ENCODE results near the gene SLC19A1.

SLC19A1 gene

DNA sequence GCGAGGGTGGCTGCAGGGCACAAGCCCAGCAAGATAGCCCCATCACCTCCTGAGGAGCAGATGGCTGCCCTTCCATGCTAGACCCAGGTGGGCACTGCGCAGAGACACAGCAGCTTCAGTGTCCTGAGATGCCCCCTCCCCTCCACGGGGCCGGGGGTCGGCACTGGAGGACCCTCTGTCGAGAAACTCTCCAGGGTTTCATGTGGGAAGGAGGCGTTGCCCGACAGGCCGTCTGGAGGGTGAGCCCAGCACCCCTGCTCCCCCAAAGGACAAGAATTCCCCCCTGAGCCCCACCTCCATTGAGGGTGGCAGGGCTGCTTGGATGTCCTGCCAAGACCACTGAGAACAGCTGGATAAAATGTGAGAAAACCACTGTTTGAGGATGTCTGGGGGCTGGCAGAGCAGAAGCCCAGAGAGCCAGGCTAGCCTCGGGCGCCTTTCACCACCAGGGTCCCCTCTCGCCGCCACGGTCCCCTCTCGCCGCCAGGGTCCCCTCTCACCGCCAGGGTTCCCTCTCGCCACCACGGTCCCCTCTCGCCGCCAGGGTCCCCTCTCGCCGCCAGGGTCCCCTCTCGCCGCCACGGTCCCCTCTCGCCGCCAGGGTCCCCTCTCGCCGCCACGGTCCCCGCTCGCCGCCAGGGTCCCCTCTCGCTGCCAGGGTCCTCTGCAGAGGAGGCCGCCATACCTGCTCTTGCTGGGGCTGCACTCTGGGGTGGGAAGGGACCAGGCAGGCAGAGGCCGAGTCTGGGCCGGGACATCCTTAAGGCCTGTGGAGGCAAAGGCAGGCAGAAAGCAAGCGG lies 44.2 kb downstream of the SLC19A1 start:
- no peak overlapping the region for H3K27ac ChIP-seq (ENCODE audit: low read depth, low read length)
- WGBS, result 95% methylated on average over 39 of the region's 39 CpGs
- no peaks in the 10 kb centered on the region for H3K4me1 ChIP-seq (ENCODE audit: insufficient read depth, low read length)
- H3K27me3 ChIP-seq (ENCODE audit: insufficient read depth, low read length), result no peaks in the 10 kb centered on the region
- H3K9ac ChIP-seq (ENCODE audit: low read depth, low read length), result no peak overlapping the region
- no peaks in the 10 kb centered on the region for H3K9me3 ChIP-seq (ENCODE audit: insufficient read depth, low read depth, low read length)
- peaks cover 46% of the 10 kb centered on the region for H3K36me3 ChIP-seq (ENCODE audit: insufficient read depth, low read length)
- H3K4me3 ChIP-seq (ENCODE audit: low read length), result no peak overlapping the region

DNA sequence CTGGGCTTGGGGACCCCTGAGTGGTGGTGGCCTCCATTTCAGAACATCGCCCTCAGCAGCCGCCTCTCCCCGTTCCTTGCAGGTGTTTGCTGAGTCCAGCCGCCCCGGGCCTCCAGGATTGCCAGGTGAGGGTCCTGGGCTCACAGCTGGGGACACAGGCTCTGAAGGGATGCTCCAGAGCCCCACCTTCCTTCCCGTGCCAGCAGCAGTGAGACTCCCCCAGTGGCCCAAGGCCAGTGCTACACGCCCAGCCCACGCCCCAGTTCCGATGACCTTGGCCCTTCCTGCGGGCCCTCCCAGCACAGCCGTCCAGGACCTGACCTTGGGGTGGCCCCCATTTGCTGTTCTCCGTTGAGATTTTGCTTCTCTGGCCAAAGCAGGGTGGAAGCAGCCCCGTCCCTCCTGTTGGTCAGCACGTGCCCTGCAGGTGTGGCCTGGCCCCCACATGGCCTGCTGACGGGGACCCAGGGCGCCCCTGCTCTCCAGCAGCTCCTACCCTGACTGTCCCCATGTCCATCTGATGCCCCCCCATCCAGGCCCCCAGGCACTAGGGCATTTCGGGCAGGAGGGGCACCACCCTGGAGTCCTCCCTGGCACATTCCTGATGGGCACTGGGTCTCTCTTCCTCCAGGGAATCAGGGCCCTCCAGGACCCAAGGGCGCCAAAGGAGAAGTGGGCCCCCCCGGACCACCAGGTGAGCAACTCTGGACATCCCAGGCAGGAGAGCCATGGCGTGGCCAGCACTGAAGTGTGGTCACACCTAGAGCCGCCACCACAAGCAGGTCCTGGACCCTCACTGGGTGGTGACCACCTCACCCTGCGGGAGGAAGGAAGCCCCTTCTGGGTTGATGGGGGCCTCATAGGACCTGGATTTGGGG lies 45.0 kb downstream of the SLC19A1 start:
- Histone ChIP-seq H3K9me3 (ENCODE audit: insufficient read depth, low read depth, low read length) (no peaks in the 10 kb centered on the region), H3K36me3 (ENCODE audit: insufficient read depth, low read length) (peaks cover 47% of the 10 kb centered on the region)
- whole genome bisulfite sequencing, result 95% methylated on average over 22 of the region's 22 CpGs

DNA sequence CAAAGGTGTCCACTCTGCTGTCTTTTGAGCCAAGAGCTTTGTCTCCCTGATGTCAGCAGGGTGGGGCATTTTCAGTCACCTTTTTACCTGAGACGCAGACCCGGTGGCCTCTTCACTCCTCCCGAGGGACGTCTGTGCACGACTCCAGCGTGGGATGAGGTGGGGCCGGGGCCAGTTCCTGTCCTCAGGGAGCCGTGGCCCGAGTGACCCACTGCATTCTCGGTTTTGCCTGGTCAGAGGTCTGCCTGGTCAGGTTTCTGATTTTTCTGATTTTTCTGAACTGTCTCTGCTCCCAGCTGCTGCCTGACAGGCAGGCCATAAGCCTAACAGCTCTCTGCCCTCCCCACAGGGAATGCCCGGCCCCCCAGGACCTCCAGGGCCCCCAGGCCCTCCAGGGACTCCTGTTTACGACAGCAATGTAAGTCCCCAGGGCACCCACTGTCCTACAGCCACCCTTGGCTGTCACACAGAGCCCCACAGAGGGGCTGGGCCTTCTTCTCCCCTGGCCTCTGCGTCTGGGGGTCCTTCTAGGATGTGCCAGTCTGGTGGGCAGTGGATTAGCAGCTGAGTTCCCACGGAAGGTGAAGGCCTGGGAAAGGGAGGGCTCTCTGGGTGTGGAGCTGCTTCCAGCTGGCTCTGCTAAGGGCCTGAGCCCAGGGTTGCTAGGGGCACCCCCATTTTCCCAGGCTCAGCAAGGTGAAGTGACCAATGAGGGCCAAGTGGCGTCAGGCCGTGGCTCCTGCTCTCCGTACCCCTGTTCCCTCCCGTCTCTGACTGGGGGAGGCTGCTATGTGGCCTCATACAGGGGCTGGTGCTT lies 45.9 kb downstream of the SLC19A1 start:
- Histone ChIP-seq H3K4me1 (ENCODE audit: insufficient read depth, low read length) (no peaks in the 10 kb centered on the region), H3K9me3 (ENCODE audit: insufficient read depth, low read depth, low read length) (no peaks in the 10 kb centered on the region), H3K9ac (ENCODE audit: low read depth, low read length) (no peak overlapping the region), H3K27me3 (ENCODE audit: insufficient read depth, low read length) (no peaks in the 10 kb centered on the region), H3K4me3 (ENCODE audit: low read length) (no peak overlapping the region), H3K27ac (ENCODE audit: low read depth, low read length) (no peak overlapping the region), H3K36me3 (ENCODE audit: insufficient read depth, low read length) (peaks cover 55% of the 10 kb centered on the region)
- 95% methylated on average over 18 of the region's 18 CpGs for WGBS

More for the DNA sequence above, 45.0 kb downstream of the SLC19A1 start:
- H3K4me3 ChIP-seq (ENCODE audit: low read length), result no peak overlapping the region
- H3K9ac ChIP-seq (ENCODE audit: low read depth, low read length), result no peak overlapping the region
- no peaks in the 10 kb centered on the region for H3K4me1 ChIP-seq (ENCODE audit: insufficient read depth, low read length)
- no peaks in the 10 kb centered on the region for H3K27me3 ChIP-seq (ENCODE audit: insufficient read depth, low read length)
- H3K27ac ChIP-seq (ENCODE audit: low read depth, low read length), result no peak overlapping the region

DNA sequence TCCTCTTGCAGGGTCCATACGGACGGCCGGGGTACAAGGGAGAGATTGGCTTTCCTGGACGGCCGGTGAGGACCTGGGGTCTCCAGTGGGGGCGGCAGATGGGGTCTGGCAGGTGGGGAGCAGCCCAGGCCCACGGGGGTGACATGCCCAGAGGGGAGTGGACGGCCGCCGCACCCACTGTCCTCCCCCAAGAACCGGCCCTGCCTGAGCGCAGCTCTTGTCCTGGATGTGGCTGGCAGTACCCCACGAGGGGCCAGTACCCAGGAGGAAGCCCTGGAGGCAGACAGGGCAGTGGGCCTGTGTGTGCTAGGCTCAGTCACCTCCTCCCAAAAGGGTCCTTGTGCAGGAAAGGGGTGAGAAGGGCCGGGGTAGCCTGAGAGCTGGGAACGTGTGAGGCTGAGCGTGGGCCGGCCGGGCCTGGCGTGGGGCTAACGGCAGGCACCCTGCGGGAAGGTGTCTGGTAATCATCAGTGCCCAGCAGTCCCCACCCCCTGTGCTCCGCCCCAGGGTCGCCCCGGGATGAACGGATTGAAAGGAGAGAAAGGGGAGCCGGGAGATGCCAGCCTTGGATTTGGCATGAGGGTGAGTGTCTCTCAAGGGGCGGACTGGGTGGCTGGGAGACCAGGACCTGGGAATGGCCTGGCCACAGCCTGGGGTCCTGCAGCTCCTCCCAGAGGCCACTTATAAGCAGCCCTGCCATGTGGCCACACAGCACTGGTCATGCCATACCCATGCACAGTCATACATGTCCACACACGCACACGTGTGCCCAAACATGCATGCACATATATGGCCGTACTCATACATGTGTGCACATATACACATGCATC lies 47.2 kb downstream of the SLC19A1 start:
- H3K27me3 ChIP-seq (ENCODE audit: insufficient read depth, low read length), result no peaks in the 10 kb centered on the region
- no peak overlapping the region for H3K27ac ChIP-seq (ENCODE audit: low read depth, low read length)
- no peaks in the 10 kb centered on the region for H3K9me3 ChIP-seq (ENCODE audit: insufficient read depth, low read depth, low read length)
- no peak overlapping the region for H3K9ac ChIP-seq (ENCODE audit: low read depth, low read length)
- no peaks in the 10 kb centered on the region for H3K4me1 ChIP-seq (ENCODE audit: insufficient read depth, low read length)
- H3K36me3 ChIP-seq (ENCODE audit: insufficient read depth, low read length), result peaks cover 60% of the 10 kb centered on the region
- WGBS, result 92% methylated on average over 30 of the region's 30 CpGs
- no peak overlapping the region for H3K4me3 ChIP-seq (ENCODE audit: low read length)

DNA sequence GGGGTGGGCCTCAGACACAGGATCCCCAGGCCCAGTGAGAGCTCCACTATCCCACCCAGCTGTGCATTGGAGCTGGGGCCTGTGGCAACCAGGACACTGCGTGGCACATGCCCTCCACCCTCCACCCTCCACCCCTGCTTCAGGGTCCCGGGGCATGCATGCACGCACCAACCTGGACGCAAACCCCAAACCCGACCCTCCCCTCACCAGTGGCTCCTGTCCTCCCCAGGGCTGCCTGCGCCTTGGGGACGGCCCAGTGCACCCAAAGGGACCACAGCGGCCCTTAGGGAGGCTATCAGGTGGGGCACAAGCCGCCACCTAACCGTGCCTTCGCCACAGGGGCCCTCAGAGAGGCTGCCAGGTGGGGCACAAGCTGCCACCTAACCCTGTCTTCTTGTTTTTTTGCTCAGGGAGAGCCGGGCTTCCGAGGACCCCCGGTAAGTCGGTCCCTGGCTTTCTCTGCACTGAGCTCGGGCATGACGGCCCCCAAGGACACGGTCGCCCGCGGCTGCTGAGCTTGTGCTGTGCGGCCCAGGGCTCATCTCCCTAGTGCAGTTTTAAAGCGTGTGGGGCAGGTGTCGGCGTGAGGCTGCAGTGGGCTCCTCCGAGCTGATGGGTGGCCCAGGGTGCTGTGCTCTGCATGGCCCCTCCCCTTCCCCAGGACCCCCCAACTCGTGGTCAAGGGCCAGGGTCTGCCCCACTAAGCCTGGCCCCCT lies 47.9 kb downstream of the SLC19A1 start:
- Histone ChIP-seq H3K36me3 (ENCODE audit: insufficient read depth, low read length) (peaks cover 60% of the 10 kb centered on the region), H3K9ac (ENCODE audit: low read depth, low read length) (no peak overlapping the region), H3K9me3 (ENCODE audit: insufficient read depth, low read depth, low read length) (no peaks in the 10 kb centered on the region), H3K4me1 (ENCODE audit: insufficient read depth, low read length) (peaks cover under 1% of the 10 kb centered on the region; the same call in 1 of the 2 replicates), H3K27me3 (ENCODE audit: insufficient read depth, low read length) (no peaks in the 10 kb centered on the region), H3K4me3 (ENCODE audit: low read length) (no peak overlapping the region), H3K27ac (ENCODE audit: low read depth, low read length) (no peak overlapping the region)
- 97% methylated on average over 27 of the region's 27 CpGs for whole genome bisulfite sequencing

DNA sequence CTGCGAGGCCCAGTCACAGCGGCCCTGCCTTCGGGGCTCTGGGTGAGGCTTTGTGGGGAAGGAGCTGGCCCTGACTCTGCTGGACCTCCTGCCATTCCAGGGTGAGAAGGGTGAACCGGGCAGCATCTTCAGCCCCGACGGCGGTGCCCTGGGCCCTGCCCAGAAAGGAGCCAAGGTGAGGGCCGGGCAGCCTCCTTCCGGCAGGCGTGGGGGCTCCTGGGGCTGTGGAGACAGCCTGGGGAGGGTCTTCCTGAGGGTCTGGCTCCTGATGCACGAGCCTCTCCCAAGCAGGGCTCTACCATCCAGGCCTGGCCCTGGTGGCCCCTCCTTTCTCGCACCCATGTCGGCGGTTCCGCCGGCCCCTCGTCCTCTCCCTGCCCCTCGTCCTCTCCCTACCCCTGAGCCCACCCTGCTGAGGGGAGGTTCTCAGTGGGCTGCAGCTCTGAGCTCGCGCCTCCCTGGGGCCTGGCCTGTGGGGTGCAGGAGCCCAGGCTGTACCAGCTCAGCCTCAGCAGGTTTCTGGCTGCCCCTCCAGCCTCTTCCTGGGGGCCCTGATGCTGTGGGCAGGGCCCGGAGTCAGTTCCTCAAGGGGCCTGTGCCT lies 48.7 kb downstream of the SLC19A1 start:
- no peak overlapping the region for H3K9ac ChIP-seq (ENCODE audit: low read depth, low read length)
- WGBS, result 93% methylated on average over 21 of the region's 21 CpGs

DNA sequence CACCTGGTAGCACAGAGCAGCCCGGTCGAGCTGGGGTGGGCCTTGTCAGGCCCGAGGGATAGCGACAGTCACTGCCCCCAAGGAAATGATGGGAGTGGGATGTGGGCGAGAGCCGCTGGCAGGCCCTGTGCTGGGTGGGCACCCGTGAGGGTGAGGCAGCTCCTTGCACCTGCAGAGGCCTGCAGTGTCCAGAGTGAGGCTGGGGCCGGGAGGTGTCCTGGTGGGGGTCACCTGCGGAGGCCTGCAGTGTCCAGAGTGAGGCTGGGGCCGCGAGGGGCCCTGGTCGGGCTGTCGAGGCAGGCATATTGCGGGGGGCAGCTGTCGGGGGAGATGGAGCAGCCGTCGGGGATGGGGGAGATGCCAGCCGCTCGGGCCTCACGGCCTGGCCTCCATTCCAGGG lies 49.5 kb downstream of the SLC19A1 start:
- Histone ChIP-seq H3K36me3 (ENCODE audit: insufficient read depth, low read length) (peaks cover 48% of the 10 kb centered on the region), H3K9ac (ENCODE audit: low read depth, low read length) (no peak overlapping the region), H3K27ac (ENCODE audit: low read depth, low read length) (no peak overlapping the region), H3K9me3 (ENCODE audit: insufficient read depth, low read depth, low read length) (no peaks in the 10 kb centered on the region), H3K27me3 (ENCODE audit: insufficient read depth, low read length) (no peaks in the 10 kb centered on the region), H3K4me3 (ENCODE audit: low read length) (no peak overlapping the region), H3K4me1 (ENCODE audit: insufficient read depth, low read length) (peaks cover 9% of the 10 kb centered on the region)
- 97% methylated on average over 20 of the region's 20 CpGs for WGBS

More for the DNA sequence above, 48.7 kb downstream of the SLC19A1 start:
- Histone ChIP-seq H3K27ac (ENCODE audit: low read depth, low read length) (no peak overlapping the region), H3K4me1 (ENCODE audit: insufficient read depth, low read length) (peaks cover 6% of the 10 kb centered on the region), H3K27me3 (ENCODE audit: insufficient read depth, low read length) (no peaks in the 10 kb centered on the region), H3K36me3 (ENCODE audit: insufficient read depth, low read length) (peaks cover 53% of the 10 kb centered on the region), H3K4me3 (ENCODE audit: low read length) (no peak overlapping the region), H3K9me3 (ENCODE audit: insufficient read depth, low read depth, low read length) (no peaks in the 10 kb centered on the region)

DNA sequence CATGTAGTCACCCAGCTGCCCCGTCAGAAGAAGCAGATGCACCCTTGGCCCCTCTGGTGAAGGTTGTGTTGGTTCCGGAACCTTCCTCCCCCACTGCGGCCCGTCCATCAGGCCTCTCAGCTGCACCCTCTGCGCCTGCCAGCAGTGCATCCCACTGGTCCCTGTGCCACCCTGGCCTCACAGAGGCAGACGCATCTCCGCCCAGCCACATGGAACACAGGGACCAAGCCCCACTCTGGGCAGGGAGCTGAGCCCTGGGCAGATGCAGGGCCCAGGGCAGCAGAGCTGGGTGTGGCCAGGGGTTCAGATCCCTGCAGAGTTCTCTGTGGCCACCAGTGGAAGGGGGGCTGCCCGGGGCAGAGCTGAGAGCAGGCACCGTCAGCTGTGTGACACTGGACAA lies 50.6 kb downstream of the SLC19A1 start:
- Histone ChIP-seq H3K36me3 (ENCODE audit: insufficient read depth, low read length) (peaks cover 37% of the 10 kb centered on the region), H3K27me3 (ENCODE audit: insufficient read depth, low read length) (no peaks in the 10 kb centered on the region), H3K4me1 (ENCODE audit: insufficient read depth, low read length) (peaks cover 9% of the 10 kb centered on the region), H3K9ac (ENCODE audit: low read depth, low read length) (no peak overlapping the region), H3K9me3 (ENCODE audit: insufficient read depth, low read depth, low read length) (no peaks in the 10 kb centered on the region), H3K4me3 (ENCODE audit: low read length) (no peak overlapping the region), H3K27ac (ENCODE audit: low read depth, low read length) (no peak overlapping the region)
- 94% methylated on average over 9 of the region's 9 CpGs for whole genome bisulfite sequencing

DNA sequence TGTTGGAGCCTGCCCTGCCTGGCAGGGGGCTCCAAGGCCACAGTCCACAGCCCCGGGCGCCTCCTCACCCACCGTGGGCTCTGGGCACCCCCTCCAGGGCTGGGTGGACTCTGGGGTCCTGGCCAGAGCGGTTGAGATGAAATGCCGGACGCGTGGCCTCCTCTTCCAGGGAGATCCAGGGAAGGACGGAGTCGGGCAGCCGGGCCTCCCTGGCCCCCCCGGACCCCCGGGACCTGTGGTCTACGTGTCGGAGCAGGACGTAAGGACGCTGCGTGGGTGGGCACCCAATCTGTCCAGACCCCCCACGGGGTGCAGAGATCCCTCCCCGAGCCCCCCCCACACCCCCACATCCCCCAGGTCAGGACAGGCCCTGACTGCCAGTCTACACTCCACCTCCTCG lies 51.2 kb downstream of the SLC19A1 start:
- no peak overlapping the region for H3K27ac ChIP-seq (ENCODE audit: low read depth, low read length)
- H3K27me3 ChIP-seq (ENCODE audit: insufficient read depth, low read length), result no peaks in the 10 kb centered on the region
- peaks cover 31% of the 10 kb centered on the region for H3K36me3 ChIP-seq (ENCODE audit: insufficient read depth, low read length)
- 94% methylated on average over 19 of the region's 20 CpGs for WGBS
- H3K4me1 ChIP-seq (ENCODE audit: insufficient read depth, low read length), result peaks cover 9% of the 10 kb centered on the region
- no peak overlapping the region for H3K4me3 ChIP-seq (ENCODE audit: low read length)
- H3K9ac ChIP-seq (ENCODE audit: low read depth, low read length), result no peak overlapping the region
- H3K9me3 ChIP-seq (ENCODE audit: insufficient read depth, low read depth, low read length), result no peaks in the 10 kb centered on the region
